Neural cell (in vitro differentiated cells): Measurements from ENCODE around the gene EDRF1. TPM values are rescaled to one million over a fixed set of nuclear protein-coding genes. Genes with fewer than 3 reads are reported as not detected.

Source experiments
- H2AFZ ChIP-seq: fragments of 200-600, 300-800 bp; sonication (generic), shearing (Covaris generic); 2 replicates; pipeline ENCODE4 v1.6.0; 2014; ENCODE audit warnings: low read depth, mild to moderate bottlenecking, antibody characterized with exemption, low read length, moderate library complexity
- H3F3A ChIP-seq: fragments of 200-600 bp; shearing (Covaris generic); 2 replicates; pipeline ENCODE4 v1.6.1; 2016; ENCODE audit warnings: mild to moderate bottlenecking, moderate library complexity, mixed read lengths, antibody characterized with exemption, low read length; ENCODE audit not compliant: insufficient read depth, poor library complexity, severe bottlenecking
- H3K27ac ChIP-seq: fragments of 200-600, 300-800 bp; sonication (generic), shearing (Covaris generic); 2 replicates; pipeline ENCODE4 v1.5.1; 2014; ENCODE audit warnings: mild to moderate bottlenecking, low read length, moderate library complexity
- H3K27me3 ChIP-seq: fragments of 300-800, 200-600 bp; sonication (generic), shearing (Covaris generic); 2 replicates; pipeline ENCODE4 v1.6.0; 2014; ENCODE audit warnings: mild to moderate bottlenecking, low read depth, low read length, moderate library complexity; ENCODE audit not compliant: insufficient read depth
- H3K36me3 ChIP-seq: fragments of 300-800, 200-600 bp; sonication (generic), shearing (Covaris generic); 2 replicates; pipeline ENCODE4 v1.5.1; 2014; ENCODE audit warnings: mild to moderate bottlenecking, antibody characterized with exemption, low read length, moderate library complexity; ENCODE audit not compliant: insufficient read depth
- H3K4me2 ChIP-seq: fragments of 300-800, 200-600 bp; sonication (generic), shearing (Covaris generic); 2 replicates; pipeline ENCODE4 v1.6.0; 2014; ENCODE audit warnings: mild to moderate bottlenecking, low read length
- H3K4me3 ChIP-seq: fragments of 300-800, 200-600 bp; sonication (generic), shearing (Covaris generic); 2 replicates; pipeline ENCODE4 v1.5.1; 2014; ENCODE audit warnings: mild to moderate bottlenecking, low read length, moderate library complexity
- H3K79me2 ChIP-seq: fragments of 200-600 bp; shearing (Covaris generic); replicated peaks from 2 replicates; pipeline ENCODE4 v1.6.0; 2014; ENCODE audit warnings: mild to moderate bottlenecking, low read length, moderate library complexity; ENCODE audit not compliant: insufficient read depth
- H3K9ac ChIP-seq: fragments of 300-800, 200-600 bp; sonication (generic), shearing (Covaris generic); 2 replicates; pipeline ENCODE4 v1.6.1; 2016; ENCODE audit warnings: mild to moderate bottlenecking, low read length, mixed read lengths
- H3K9me2 ChIP-seq: fragments of 200-600 bp; shearing (Covaris generic); 2 replicates; pipeline ENCODE4 v1.6.1; 2016; ENCODE audit warnings: mild to moderate bottlenecking, low read length, mixed read lengths; ENCODE audit not compliant: insufficient read depth
- H3K9me3 ChIP-seq: fragments of 200-600, 300-800 bp; sonication (generic), shearing (Covaris generic); 2 replicates; pipeline ENCODE4 v1.6.1; 2016; ENCODE audit warnings: mild to moderate bottlenecking, mixed run types, low read length, moderate library complexity, mixed read lengths
- H4K20me1 ChIP-seq: fragments of 200-600 bp; shearing (Covaris generic); 2 replicates; pipeline ENCODE4 v1.6.1; 2016; ENCODE audit warnings: mild to moderate bottlenecking, mixed run types; ENCODE audit not compliant: insufficient read depth
- CTCF ChIP-seq: fragments of 450-650 bp; IDR thresholded peaks from 2 replicates; pipeline ENCODE4 v1.5.1; 2014; ENCODE audit warnings: antibody characterized with exemption, mild to moderate bottlenecking, moderate library complexity; ENCODE audit not compliant: poor library complexity, severe bottlenecking
- EP300 ChIP-seq: fragments of 450-650 bp; conservative IDR thresholded peaks from 2 replicates; pipeline ENCODE4 v1.6.1; 2014; ENCODE audit warnings: antibody characterized with exemption, mild to moderate bottlenecking, moderate library complexity; ENCODE audit not compliant: poor library complexity, severe bottlenecking
- EZH2 ChIP-seq: fragments of 200-600, 300-800 bp; shearing (Covaris generic), sonication (generic); IDR thresholded peaks from 2 replicates; pipeline ENCODE4 v1.6.1; 2014; ENCODE audit warnings: antibody characterized with exemption, low read length, borderline replicate concordance, mild to moderate bottlenecking; ENCODE audit not compliant: insufficient read depth, poor library complexity, severe bottlenecking
- MXI1 ChIP-seq: fragments of 450-650 bp; conservative IDR thresholded peaks from 2 replicates; pipeline ENCODE4 v1.6.1; 2014; ENCODE audit warnings: antibody characterized with exemption, mild to moderate bottlenecking; ENCODE audit not compliant: poor library complexity, severe bottlenecking
- POLR2AphosphoS5 ChIP-seq: IDR thresholded peaks from 2 replicates; pipeline ENCODE4 v1.6.1; 2012
- RAD21 ChIP-seq: fragments of 450-650 bp; conservative IDR thresholded peaks from 2 replicates; pipeline ENCODE4 v1.6.1; 2014; ENCODE audit warnings: antibody characterized with exemption, mild to moderate bottlenecking, moderate library complexity
- REST ChIP-seq: IDR thresholded peaks from 2 replicates; pipeline ENCODE4 v1.6.1; 2012; ENCODE audit warnings: borderline replicate concordance
- SMC3 ChIP-seq: fragments of 450-650 bp; conservative IDR thresholded peaks from 2 replicates; pipeline ENCODE4 v1.6.1; 2014; ENCODE audit warnings: antibody characterized with exemption, mild to moderate bottlenecking, moderate library complexity; ENCODE audit not compliant: poor library complexity
- TAF1 ChIP-seq: IDR thresholded peaks from 2 replicates; pipeline ENCODE4 v1.6.1; 2012; ENCODE audit warnings: low read depth
- polyA plus RNA-seq: library from polyadenylated mRNA; depleted of rRNA; stranded (reverse); fragments of >200 nt; gene quantifications from 2 replicates; pipeline ENCODE4 v1.2.3, GENCODE V29; 2014

EDRF1 gene
- polyA plus RNA-seq, 1 donor from 2014 or later = 54.1 TPM

- no peaks in the 10 kb centered on the region for H3K9me3 ChIP-seq
- H3K27ac ChIP-seq = no peak overlapping the region
- no peaks in the 10 kb centered on the region for H4K20me1 ChIP-seq
- H3K36me3 ChIP-seq = no peaks in the 10 kb centered on the region
- no peaks in the 10 kb centered on the region for H3K9me2 ChIP-seq
- no peak overlapping the region for H3K9ac ChIP-seq
- TF ChIP-seq REST (no peak), SMC3 (no peak), CTCF (no peak), TAF1 (no peak), POLR2AphosphoS5 (no peak), RAD21 (no peak), EZH2 (no peak), EP300 (no peak), MXI1 (no peak)
- no peaks in the 10 kb centered on the region for H3K79me2 ChIP-seq
- H3F3A ChIP-seq = no peaks in the 10 kb centered on the region
- no peak overlapping the region for H3K4me2 ChIP-seq
- no peaks in the 10 kb centered on the region for H3K27me3 ChIP-seq
- no peak overlapping the region for H2AFZ ChIP-seq
- H3K4me3 ChIP-seq = no peak overlapping the region
These were observed 62.5 kb downstream of the EDRF1 start for GRCh38 chr10:125782054-125782453.

- Histone ChIP-seq H3K4me3 (no peak overlapping the region), H3K9ac (no peak overlapping the region), H3K27ac (no peak overlapping the region), H3F3A (no peaks in the 10 kb centered on the region), H3K36me3 (no peaks in the 10 kb centered on the region), H3K9me3 (no peaks in the 10 kb centered on the region), H3K4me2 (no peak overlapping the region), H3K9me2 (no peaks in the 10 kb centered on the region), H3K27me3 (no peaks in the 10 kb centered on the region), H3K79me2 (no peaks in the 10 kb centered on the region), H4K20me1 (no peaks in the 10 kb centered on the region), H2AFZ (no peak overlapping the region)
- no peak for TF ChIP-seq CTCF
- no peak for TF ChIP-seq EZH2
- TF ChIP-seq RAD21 = no peak
- no peak for TF ChIP-seq EP300
- no peak for TF ChIP-seq TAF1
- no peak for TF ChIP-seq SMC3
- no peak for TF ChIP-seq POLR2AphosphoS5
- TF ChIP-seq REST = no peak
- no peak for TF ChIP-seq MXI1
These were observed 63.1 kb downstream of the EDRF1 start for GRCh38 chr10:125782616-125783015.
